HUES6 (cell line): ENCODE results near the gene UBQLNL.

ENCODE experiments used
- H3K27ac ChIP-seq: 2 replicates; pipeline ENCODE4 v1.7.0; 2013; ENCODE audit warnings: low read depth, mild to moderate bottlenecking, low read length, inconsistent platforms
- H3K27me3 ChIP-seq: 2 replicates; pipeline ENCODE4 v1.6.1; 2013; ENCODE audit warnings: low read length; ENCODE audit not compliant: control insufficient read depth, insufficient read depth
- H3K36me3 ChIP-seq: 2 replicates; pipeline ENCODE4 v1.6.1; 2013; ENCODE audit warnings: low read length; ENCODE audit not compliant: control insufficient read depth, insufficient read depth
- H3K4me1 ChIP-seq: 2 replicates; pipeline ENCODE4 v1.6.1; 2013; ENCODE audit warnings: low read length; ENCODE audit not compliant: control insufficient read depth, insufficient read depth
- H3K4me3 ChIP-seq: 2 replicates; pipeline ENCODE4 v1.5.1; 2013; ENCODE audit warnings: low read depth, low read length
- H3K9ac ChIP-seq: one replicate; pipeline ENCODE4 v1.6.1; 2013; ENCODE audit warnings: mild to moderate bottlenecking, low read length
- H3K9me3 ChIP-seq: 2 replicates; pipeline ENCODE4 v1.6.1; 2013; ENCODE audit warnings: low read depth, low read length; ENCODE audit not compliant: control insufficient read depth, insufficient read depth

The UBQLNL gene

DNA sequence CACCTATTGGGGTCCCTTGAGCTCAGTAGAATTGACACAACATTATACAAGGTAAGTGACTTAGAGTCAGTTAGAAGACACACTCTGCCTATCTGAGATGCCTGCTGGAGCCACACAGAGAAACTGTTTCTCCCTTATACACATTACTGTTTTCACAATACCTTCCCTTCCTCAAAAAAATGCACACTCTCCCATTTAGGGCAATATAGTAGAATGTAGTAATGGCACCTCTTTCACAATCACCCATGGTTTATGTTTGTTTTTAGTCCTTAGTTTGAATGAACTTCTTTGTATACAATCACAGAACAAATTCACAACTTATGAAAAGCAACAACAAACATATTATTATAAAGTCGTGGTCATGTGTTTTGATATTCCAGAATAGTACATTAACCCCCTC lies 17.5 kb upstream of the UBQLNL start:
- Histone ChIP-seq H3K4me3 (no peak overlapping the region), H3K36me3 (no peaks in the 10 kb centered on the region), H3K27me3 (no peaks in the 10 kb centered on the region), H3K4me1 (no peaks in the 10 kb centered on the region), H3K9ac (no peak overlapping the region), H3K27ac (no peak overlapping the region), H3K9me3 (no peaks in the 10 kb centered on the region)

DNA sequence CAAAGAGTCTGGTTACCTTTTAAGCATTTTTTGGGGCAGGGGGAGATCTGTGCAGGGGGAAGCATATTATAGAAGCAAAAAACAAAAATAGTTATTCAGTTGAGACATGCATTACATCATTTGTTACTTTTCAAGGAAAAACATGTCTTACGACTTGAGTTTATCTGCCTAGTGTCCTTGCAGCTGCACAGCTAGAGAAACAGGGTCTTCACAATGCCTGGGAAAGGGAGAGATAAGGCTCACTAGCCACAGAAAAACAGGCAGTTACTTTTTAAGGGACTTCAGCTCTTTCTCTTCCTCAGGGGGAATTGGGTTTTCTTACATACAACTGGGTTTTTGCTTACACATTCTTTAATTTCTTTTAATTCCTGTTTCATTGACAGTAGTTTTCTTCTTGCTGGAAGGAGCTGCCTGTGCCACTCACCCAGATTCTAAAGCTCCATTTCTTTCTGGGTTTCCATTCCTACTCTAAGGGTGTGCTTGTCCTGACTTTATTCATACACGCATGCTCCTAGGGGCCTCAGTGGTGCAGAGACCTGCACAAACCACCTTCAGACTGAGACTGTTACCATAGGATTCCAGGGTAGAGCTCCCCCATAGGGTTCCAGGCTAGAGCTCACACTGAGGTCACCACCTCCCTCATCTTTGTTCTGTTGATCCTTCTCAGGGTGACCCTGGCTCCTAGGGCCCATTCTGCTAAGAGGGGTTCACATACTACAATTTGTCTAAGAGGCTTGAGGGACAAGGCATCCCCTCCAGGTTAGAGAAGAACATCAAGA lies 14.7 kb upstream of the UBQLNL start:
- no peak overlapping the region for H3K4me3 ChIP-seq
- H3K27me3 ChIP-seq = no peaks in the 10 kb centered on the region; the same call in 1 of the 2 replicates
- H3K36me3 ChIP-seq = no peaks in the 10 kb centered on the region
- no peak overlapping the region for H3K9ac ChIP-seq
- H3K9me3 ChIP-seq = no peaks in the 10 kb centered on the region
- no peak overlapping the region for H3K27ac ChIP-seq
- H3K4me1 ChIP-seq = no peaks in the 10 kb centered on the region

GRCh38 chr11:5528495-5528894 lies 12.0 kb upstream of the UBQLNL start:
- no peak overlapping the region for H3K27ac ChIP-seq
- H3K4me3 ChIP-seq = no peak overlapping the region
- H3K27me3 ChIP-seq = no peaks in the 10 kb centered on the region; the same call in none of the 2 replicates
- peaks cover 10% of the 10 kb centered on the region; the same call in 1 of the 2 replicates for H3K4me1 ChIP-seq
- H3K9ac ChIP-seq = no peak overlapping the region
- H3K36me3 ChIP-seq = no peaks in the 10 kb centered on the region
- H3K9me3 ChIP-seq = no peaks in the 10 kb centered on the region

- H3K27me3 ChIP-seq = peaks cover 4% of the 10 kb centered on the region
- H3K36me3 ChIP-seq = no peaks in the 10 kb centered on the region
- no peaks in the 10 kb centered on the region for H3K9me3 ChIP-seq
- H3K4me3 ChIP-seq = no peak overlapping the region
- H3K4me1 ChIP-seq = peaks cover 10% of the 10 kb centered on the region; the same call in 1 of the 2 replicates
- H3K27ac ChIP-seq = no peak overlapping the region
- no peak overlapping the region for H3K9ac ChIP-seq
These were observed 11.2 kb upstream of the UBQLNL start for GRCh38 chr11:5527716-5528115.

GRCh38 chr11:5524756-5525155 lies 8.3 kb upstream of the UBQLNL start:
- H3K4me3 ChIP-seq = no peak overlapping the region
- no peaks in the 10 kb centered on the region for H3K9me3 ChIP-seq
- no peak overlapping the region for H3K9ac ChIP-seq
- H3K27ac ChIP-seq = no peak overlapping the region
- peaks cover 4% of the 10 kb centered on the region for H3K27me3 ChIP-seq
- peaks cover 10% of the 10 kb centered on the region; the same call in 1 of the 2 replicates for H3K4me1 ChIP-seq
- no peaks in the 10 kb centered on the region for H3K36me3 ChIP-seq

DNA sequence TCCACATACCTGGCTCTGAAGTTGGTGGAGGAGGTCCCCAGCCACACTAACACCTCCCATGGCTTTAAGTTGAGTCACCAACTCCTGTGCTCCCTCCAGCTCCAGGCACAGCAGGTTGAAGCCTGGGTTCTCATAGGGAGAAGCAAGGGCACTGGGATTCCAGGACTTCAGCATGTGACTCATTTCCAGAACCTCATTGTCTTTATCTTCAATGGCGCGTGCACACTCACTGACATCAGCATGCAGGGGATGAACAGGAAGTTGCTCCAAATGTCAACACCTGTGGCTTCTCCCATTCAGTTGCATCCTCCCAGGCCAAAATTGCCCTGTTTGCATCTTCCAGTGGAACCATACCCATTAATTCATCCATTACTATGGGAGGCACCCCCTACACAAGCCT lies 5.8 kb upstream of the UBQLNL start:
- H3K36me3 ChIP-seq = no peaks in the 10 kb centered on the region
- H3K27ac ChIP-seq = no peak overlapping the region
- H3K9ac ChIP-seq = no peak overlapping the region
- H3K9me3 ChIP-seq = no peaks in the 10 kb centered on the region
- peaks cover 4% of the 10 kb centered on the region; the same call in 1 of the 2 replicates for H3K27me3 ChIP-seq
- H3K4me3 ChIP-seq = no peak overlapping the region
- H3K4me1 ChIP-seq = peaks cover 10% of the 10 kb centered on the region; the same call in 1 of the 2 replicates

DNA sequence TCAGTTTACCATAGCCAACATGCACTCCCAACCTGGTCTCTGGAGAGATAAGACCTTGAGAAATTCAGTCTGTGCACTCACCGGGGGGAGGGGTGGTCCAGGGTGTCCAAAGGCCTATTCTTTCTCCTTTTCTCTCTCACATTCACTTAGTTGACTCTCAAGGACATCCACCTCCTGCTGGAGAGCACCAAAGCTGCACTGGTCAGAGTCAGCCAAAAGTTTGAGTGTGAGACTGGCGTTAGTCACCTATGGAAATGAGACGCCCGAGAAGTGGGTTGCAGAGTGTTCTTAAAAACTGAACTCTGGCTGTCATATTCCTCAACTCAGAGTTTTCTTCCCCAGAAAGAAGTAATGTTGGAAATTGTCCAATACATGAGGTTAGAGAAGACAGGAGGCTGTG lies 5.0 kb upstream of the UBQLNL start:
- H3K9ac ChIP-seq = no peak overlapping the region
- H3K4me1 ChIP-seq = peaks cover 10% of the 10 kb centered on the region; the same call in 1 of the 2 replicates
- peaks cover 4% of the 10 kb centered on the region; the same call in 1 of the 2 replicates for H3K27me3 ChIP-seq
- no peak overlapping the region for H3K27ac ChIP-seq
- no peaks in the 10 kb centered on the region for H3K9me3 ChIP-seq
- no peak overlapping the region for H3K4me3 ChIP-seq
- no peaks in the 10 kb centered on the region for H3K36me3 ChIP-seq

DNA sequence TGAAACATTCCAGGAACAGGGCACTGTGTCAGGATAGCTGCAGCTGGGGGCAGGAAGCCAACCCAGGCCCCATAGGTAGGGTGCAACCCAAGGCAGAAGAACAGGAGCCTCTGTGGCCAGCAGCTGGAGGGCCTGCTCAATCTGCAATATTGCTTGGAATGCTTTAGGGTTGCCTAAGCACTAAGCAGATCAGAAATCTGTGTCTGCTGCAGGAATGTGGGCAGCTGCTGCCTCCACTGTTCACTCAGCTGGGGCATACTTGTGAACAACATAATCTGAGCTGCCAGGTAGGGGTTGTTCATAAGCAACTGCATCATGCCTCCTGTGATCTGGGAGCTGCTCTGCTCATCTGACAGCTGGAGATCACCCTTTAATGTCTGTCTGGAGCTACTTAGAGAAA lies 1.7 kb downstream of the UBQLNL start:
- Histone ChIP-seq H3K4me1 (no peaks in the 10 kb centered on the region), H3K27me3 (no peaks in the 10 kb centered on the region), H3K4me3 (no peak overlapping the region), H3K36me3 (no peaks in the 10 kb centered on the region), H3K9ac (no peak overlapping the region), H3K9me3 (no peaks in the 10 kb centered on the region), H3K27ac (no peak overlapping the region)

DNA sequence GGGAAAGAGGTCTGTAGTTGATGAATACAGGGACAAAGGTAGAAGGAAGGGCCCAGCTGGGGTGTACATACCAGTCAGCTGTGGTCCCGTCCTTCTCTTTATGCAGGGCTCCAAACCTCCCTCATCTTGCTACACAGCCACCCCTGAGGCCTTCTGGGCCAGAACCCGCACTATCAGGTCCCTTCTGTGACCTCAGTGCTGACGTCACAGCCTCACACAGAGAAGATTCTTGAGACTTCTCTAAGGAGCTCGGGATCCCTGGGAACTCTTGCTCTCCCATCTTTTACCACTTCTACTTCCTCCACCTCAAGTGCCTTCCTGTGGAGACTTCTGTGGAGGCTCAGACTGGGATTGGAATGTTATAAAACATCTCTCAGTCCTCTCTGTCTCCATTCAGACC lies 6.7 kb downstream of the UBQLNL start, which contains the start of gene UBQLN3:
TSS of gene UBQLN3 (minus strand) at position 155 of the 400 bp plus-strand sequence. CDS start 399 bp downstream, outside the sequence.
- H3K4me1 ChIP-seq = no peaks in the 10 kb centered on the region
- H3K27me3 ChIP-seq = no peaks in the 10 kb centered on the region
- no peaks in the 10 kb centered on the region for H3K36me3 ChIP-seq
- no peak within 1 kb of the TSS for H3K27ac ChIP-seq
- H3K9ac ChIP-seq = no peak within 1 kb of the TSS
- H3K4me3 ChIP-seq = no peak within 1 kb of the TSS
- no peaks in the 10 kb centered on the region for H3K9me3 ChIP-seq

GRCh38 chr11:5508605-5509004 lies 7.9 kb downstream of the UBQLNL start:
- no peak overlapping the region for H3K4me3 ChIP-seq
- no peaks in the 10 kb centered on the region for H3K4me1 ChIP-seq
- H3K27me3 ChIP-seq = no peaks in the 10 kb centered on the region
- H3K27ac ChIP-seq = no peak overlapping the region
- no peaks in the 10 kb centered on the region for H3K36me3 ChIP-seq
- H3K9ac ChIP-seq = no peak overlapping the region
- no peaks in the 10 kb centered on the region for H3K9me3 ChIP-seq

- Histone ChIP-seq H3K4me1 (no peaks in the 10 kb centered on the region), H3K9me3 (no peaks in the 10 kb centered on the region), H3K9ac (no peak overlapping the region), H3K36me3 (no peaks in the 10 kb centered on the region), H3K27me3 (no peaks in the 10 kb centered on the region), H3K27ac (no peak overlapping the region), H3K4me3 (no peak overlapping the region)
These were observed 8.6 kb downstream of the UBQLNL start for GRCh38 chr11:5507933-5508305.
